GM12892 (cell line): ENCODE results near the gene APH1B.
"Not testable (repeated sequence)": the region's sequence is repeated elsewhere in the genome, so short reads cannot be mapped to it uniquely, and the experiment has no call there.

Source experiments
- DNase-seq: peaks from one replicate; pipeline ENCODE4 v3.0.0; 2011; ENCODE audit not compliant: insufficient read length
- FAIRE-seq: peaks from 2 replicates; lab custom pipeline; 2011; peaks lifted over from hg19 to GRCh38; lab: Jason Lieb, UNC
- POLR2A ChIP-seq: IDR thresholded peaks from 2 replicates; pipeline ENCODE4 v1.6.1; 2011; ENCODE audit warnings: low read depth, low read length, control low read depth
- POLR2AphosphoS5 ChIP-seq: IDR thresholded peaks from 2 replicates; pipeline ENCODE4 v1.6.1; 2011; ENCODE audit warnings: low read depth, low read length, control low read depth
- TAF1 ChIP-seq: IDR thresholded peaks from 2 replicates; pipeline ENCODE4 v1.6.1; 2011; ENCODE audit warnings: low read depth, mild to moderate bottlenecking, control low read depth, low read length, borderline replicate concordance

Gene APH1B

DNA sequence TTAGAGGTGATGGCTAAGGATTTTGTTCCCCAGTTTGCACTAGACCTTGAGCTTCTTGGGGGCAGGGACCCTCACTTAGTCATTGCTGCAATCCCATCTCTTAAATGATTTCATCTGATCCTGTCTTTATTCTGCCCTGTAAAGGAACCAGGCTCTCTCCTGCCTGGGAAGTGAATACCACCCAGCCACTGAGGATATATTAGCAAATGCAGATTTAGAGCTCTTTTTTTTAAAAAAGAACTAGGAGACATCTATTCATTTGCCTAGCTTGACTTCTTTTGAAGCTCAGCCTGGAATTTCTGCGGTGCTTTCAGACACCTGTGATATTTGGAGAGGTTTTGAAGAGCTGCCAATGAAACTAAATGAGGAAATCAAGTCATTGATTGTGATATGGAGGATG, 62.4 kb downstream of the APH1B start:
- DNase-seq (no peak), FAIRE-seq (no peak)
- TF ChIP-seq POLR2AphosphoS5 (no peak), TAF1 (no peak), POLR2A (no peak)

DNA sequence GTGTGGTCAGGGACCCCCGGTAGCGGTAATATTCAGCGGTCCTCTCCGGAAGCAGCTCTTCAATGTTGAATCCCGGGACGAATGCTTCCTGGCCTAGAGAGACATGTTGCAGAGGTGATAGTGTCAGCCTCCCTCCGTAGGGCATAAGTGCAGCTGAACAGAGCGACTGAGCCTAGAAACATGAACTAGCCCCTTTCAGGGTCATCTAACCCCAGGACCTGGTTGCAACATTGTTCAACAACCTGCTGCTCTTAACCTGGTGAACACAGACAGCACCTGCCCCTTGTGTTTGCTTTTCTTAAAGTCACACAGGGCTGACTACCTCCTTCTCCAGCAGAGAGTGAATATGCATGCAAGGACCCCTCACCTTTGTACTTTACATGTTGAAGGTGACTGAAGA, 62.9 kb downstream of the APH1B start:
- DNase-seq = no peak

DNA sequence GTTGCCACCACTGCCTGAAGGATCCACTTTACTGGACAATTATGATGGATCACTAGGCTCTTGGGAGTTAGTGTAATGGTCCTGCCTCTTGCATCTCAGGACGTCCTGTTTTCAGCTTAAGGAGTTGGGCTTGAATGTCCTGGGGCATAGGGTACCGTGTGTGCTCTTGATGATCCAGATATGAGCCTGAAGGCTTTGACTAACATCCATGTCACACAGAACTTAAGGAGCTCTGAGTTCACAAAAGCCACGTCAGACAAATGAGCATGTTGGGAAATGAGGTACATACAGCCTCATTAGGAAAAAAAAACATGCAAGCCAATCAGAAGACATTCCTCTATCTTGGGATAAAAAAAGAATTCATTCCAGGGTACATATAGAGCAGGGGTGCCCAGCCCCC, 63.5 kb downstream of the APH1B start:
- DNase-seq (no peak), FAIRE-seq (no peak)
- TF ChIP-seq POLR2AphosphoS5 (no peak), TAF1 (no peak), POLR2A (no peak)

More for the DNA sequence above, 62.9 kb downstream of the APH1B start:
- no peak for FAIRE-seq
- TF ChIP-seq TAF1 (no peak), POLR2A (no peak), POLR2AphosphoS5 (no peak)

DNA sequence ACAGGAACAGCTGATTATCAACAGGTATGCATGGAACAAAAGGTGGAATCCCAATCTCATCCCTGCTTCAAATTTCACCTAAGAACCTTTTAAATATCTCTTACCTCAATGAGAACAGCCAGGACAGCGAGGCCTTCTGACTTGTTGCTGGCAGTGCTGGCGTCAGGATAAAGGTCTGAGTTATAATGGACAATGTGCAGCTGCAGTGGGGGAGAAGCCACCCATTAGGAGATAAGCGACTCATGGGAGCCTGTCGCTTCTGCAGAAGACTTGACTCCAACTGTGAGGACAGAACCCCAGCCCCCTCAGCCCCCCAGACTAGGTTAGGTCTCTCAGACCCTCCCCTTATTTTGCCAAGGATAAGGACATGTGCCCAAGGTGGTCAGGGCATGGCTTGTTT, 64.5 kb downstream of the APH1B start:
- DNase-seq = no peak
- FAIRE-seq = no peak
- TF ChIP-seq POLR2AphosphoS5 (no peak), TAF1 (no peak), POLR2A (no peak)

DNA sequence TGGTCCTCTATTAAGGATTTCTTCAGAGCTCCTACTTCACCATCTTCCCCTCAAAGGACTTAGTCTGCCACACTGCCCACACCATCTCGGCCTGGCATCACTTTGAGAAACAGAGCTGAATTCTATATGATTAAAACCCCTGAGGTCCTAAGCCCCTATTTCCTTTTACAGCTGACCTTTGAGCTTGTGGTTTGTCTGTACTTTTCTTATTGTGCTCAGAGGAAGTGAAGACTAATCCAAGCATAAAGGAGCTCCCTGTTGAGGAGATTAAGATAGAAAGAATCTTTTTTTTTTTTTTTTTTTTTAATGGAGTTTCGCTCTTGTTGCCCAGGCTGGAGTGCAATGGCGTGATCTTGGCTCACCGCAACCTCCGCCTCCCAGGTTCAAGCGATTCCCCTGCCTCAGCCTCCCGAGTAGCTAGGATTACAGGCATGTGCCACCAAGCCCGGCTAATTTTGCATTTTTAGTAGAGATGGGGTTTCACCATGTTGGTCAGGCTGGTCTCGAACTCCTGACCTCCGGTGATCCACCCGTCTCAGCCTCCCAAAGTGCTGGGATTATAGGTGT, 65.7 kb downstream of the APH1B start:
- FAIRE-seq, DNase-seq: not testable (repeated sequence)

DNA sequence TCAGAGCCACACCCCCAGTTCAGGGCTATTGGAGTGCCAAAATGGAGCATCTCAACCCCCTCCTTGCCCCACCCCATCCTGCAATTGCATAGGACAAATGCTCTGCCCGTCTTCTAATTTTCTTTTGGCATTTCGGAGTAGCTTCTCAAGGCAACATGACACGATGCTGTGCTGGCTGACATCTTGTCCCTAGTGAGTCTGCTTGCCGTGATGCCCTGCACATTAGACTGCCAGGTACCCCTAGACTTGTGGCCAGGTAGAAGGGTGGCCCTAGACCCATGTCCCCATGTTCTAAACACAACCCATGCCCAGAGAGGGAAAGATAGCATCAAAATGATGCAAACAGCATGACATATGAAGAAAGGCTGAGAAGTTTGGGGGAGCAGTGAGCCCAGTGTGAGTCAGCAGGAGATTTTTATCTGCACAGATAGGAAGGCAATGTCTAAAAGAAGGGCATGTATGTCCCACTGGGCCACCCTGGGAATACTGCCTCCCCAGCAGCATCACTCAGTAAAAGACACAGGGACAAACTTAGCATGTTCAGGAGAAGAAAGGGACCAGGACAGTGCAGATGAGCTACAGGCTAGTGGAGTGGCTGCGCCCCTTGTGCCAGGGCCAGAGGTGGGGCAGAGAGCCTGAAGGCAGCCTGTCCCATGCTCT, 67.5 kb downstream of the APH1B start:
- FAIRE-seq (no peak), DNase-seq (no peak)
- no peak for TF ChIP-seq TAF1
- TF ChIP-seq POLR2AphosphoS5 = no peak
- TF ChIP-seq POLR2A = no peak

DNA sequence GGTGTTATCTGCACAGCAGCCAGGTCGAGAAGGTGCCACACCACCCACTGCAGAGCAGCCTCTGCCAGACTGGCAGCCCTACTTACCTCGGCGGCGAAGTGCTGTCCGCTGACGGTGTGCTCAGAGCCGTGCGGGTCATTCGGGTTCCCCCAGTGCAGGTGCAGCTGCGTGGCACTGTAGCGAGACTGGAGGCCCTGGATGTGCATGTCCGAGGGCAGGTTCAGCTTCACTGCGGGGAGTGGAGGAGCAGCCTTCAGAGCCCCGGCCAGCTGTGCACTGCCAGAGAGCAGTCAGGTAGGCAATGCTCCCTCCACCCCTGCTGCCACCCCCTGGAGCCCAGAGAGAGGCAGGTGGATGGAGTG, 68.0 kb downstream of the APH1B start:
- DNase-seq (no peak), FAIRE-seq (no peak)
- TF ChIP-seq POLR2AphosphoS5 (no peak), TAF1 (no peak), POLR2A (no peak)

DNA sequence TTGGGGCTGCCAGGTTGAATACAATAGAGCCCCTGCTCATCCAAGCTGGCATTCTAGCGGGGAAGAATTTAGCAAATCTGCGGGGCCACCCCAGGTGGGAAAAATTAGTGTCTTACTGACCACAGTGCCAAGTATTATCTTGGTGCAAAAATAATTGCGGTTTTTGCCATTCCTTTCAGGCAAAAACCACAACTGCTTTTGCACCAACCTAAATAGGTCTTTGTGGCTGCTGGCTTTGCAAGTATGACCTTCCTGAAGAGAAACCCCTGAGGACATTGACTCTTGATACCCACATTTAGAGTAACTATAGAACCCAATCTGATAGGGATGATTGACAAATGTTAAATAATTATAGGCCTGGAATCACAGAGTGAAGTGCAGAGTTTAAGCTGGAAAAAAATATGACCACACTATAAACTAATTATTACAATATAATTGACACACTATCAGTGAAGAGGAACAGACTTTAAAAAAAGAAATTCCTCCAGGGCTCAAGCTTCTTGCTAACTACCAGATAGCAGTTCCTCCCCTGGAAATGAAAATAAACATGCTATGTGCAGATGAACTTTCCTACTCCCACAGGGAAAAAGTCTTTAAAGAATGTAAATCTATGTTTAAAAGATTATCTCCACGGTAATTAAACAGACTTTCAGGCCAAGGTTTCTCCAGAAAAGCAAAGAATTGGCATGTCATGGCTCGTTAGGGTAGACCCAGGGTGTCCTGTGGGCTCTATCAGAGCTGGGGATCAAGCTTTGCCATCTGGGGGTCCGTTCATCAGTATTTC, 69.9 kb downstream of the APH1B start:
- FAIRE-seq (no peak), DNase-seq (no peak)
- TF ChIP-seq POLR2AphosphoS5 (no peak), POLR2A (no peak), TAF1 (no peak)

DNA sequence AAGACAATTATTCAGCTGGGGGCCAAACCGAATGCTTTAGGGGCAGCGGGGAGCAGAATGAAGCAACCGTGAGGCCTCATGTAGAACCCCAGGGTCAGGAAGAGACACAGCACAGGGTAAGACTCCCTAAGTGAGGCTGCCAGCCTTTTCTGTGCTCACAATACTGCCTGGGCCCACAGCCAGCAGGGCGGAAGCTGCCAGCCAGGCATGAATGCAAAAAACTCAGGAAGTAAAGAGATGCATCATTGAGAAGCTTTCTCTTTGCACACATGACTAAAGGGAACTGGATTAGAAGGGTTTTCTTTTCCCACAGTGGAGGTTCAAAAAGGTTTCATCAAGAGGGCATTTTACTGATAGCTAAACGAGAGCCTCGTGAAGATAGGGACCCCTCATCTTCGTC, 71.0 kb downstream of the APH1B start:
- DNase-seq (no peak), FAIRE-seq (no peak)
- TF ChIP-seq TAF1 (no peak), POLR2AphosphoS5 (no peak), POLR2A (no peak)

DNA sequence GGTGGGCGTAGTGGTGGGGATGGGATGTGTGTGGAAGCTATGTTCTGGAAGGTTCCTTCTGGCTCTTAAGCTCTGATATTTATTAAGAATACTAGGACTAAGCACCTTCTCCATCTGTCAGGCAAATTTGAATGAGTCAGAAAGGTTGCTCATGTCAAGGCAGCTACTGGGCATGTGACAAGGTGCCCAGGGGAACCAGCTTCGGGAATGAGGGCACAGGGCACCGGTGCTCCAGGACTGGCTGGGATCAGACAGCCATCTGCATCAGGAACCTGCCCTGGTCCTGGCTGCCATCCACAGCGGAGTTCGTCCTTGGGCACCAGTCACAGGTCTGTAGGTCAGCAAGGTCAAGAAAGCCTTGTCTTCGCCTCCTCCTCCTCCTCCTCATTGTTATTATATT, 71.8 kb downstream of the APH1B start:
- DNase-seq = no peak
- TF ChIP-seq POLR2A (no peak), TAF1 (no peak), POLR2AphosphoS5 (no peak)
- no peak for FAIRE-seq

DNA sequence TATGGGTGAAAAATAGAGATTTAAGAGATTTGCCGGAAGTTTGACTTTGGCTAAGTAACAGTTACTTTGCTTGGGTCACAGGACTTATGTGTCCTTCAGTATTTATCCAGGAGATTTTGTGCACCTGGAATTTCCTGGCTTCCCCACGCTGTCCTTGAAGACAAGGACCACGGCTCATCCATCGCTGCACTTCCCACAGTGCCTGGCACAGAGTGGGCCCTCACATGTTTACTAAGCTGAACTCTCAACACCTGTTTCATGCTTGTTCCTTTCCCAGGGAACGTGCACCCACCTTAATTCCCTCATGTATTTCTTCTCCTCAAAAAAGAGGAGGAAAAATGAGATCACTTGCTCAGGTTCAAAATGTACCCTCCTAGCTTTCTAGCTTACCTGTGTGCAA, 72.2 kb downstream of the APH1B start:
- DNase-seq (no peak), FAIRE-seq (no peak)
- no peak for TF ChIP-seq POLR2A
- no peak for TF ChIP-seq TAF1
- TF ChIP-seq POLR2AphosphoS5 = no peak

DNA sequence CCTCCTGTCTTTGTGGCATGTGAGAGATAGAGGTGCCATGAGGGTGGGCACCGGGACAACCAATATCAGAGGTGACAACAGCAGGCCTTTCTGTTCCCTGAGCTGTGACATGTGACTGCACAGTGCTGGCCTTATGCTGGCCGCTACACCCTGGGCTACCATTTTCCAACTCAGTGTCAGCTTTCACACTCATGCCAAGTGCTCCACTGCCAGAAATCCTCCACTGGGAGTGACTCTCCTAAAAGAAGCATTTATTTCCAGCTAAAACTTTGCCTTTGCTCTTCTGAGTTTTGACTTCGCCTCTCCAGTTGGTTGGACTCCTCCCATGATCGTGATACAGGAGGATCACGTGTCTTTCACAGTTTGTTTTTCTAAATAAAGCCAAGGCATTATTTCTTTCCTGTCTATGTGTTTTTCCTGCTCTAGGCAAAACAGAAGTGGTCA, 72.8 kb downstream of the APH1B start:
- DNase-seq (no peak), FAIRE-seq (no peak)
- TF ChIP-seq TAF1 = no peak
- TF ChIP-seq POLR2A = no peak
- no peak for TF ChIP-seq POLR2AphosphoS5

DNA sequence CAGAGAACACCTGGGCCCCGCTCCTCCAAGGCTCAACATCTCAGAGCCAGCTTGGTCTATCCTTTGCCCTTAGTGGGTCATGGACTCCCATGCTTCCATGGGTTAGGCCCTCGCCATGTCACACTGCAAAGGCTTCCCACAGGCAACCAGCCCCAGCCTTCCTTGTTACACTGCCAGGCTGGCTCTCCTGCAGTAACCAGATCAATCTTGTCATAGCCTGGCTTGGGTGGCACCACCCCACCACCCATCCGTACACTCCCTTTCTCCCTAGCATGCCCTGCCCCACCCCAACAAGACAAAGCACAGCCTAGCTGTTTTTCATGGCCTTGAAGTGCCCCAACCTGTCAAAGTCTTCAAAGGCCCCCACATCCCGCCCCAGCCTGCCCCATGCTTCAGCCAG, 73.8 kb downstream of the APH1B start:
- no peak for DNase-seq
- TF ChIP-seq POLR2AphosphoS5 = no peak
- FAIRE-seq = no peak
